T-helper 2 cell treated with Interferon-gamma antibody and Interleukin-4, amounts not matched to agents 100 ng/mL and 5 ng/mL, for 36 hours (primary cell): Measurements from ENCODE around the gene FRMD8. TPM values are rescaled to one million over a fixed set of nuclear protein-coding genes. Genes with fewer than 3 reads are reported as not detected.
"Not testable (repeated sequence)": the region's sequence is repeated elsewhere in the genome, so short reads cannot be mapped to it uniquely, and the experiment has no call there.

ENCODE experiments used
- intact Hi-C: fragments of 100-400 bp; cut with micrococcal nuclease; formaldehyde crosslinking; loops from one replicate; pipeline ENCODE4 v1.15.1; 2023
- total RNA-seq: library from RNA; stranded (reverse); gene quantifications from 2 replicates; pipeline ENCODE4 v1.2.3, GENCODE V29; 2022

The FRMD8 gene
- total RNA-seq, 1 donor from 2014 or later: 54.1 TPM

DNA sequence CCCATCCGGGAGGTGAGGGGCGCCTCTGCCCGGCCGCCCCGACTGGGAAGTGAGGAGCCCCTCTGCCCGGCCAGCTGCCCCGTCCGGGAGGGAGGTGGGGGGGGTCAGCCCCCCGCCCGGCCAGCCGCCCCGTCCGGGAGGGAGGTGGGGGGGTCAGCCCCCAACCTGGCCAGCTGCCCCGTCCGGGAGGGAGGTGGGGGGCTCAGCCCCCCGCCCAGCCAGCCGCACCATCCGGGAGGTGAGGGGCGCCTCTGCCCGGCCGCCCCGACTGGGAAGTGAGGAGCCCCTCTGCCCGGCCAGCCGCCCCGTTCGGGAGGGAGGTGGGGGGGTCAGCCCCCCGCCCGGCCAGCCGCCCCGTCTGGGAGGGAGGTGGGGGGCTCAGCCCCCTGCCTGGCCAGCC is 64.9 kb downstream of the FRMD8 start:
- intact Hi-C loops: not testable (repeated sequence)

DNA sequence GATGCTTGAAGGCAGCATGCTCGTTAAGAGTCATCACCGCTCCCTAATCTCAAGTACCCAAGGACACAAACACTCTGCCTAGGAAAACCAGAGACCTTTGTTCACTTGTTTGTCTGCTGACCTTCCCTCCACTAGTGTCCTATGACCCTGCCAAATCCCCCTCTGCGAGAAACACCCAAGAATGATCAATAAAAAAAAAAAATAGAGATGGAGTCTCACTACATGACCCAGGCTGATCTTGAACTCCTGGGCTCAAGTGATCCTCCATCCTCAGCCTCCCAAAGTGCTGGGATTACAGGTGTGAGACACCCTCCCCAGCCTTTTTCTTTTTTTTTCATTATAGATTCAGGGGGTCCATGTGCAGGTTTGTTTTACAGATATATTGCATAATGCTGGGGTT is 65.8 kb downstream of the FRMD8 start:
- intact Hi-C loops: not testable (repeated sequence)

DNA sequence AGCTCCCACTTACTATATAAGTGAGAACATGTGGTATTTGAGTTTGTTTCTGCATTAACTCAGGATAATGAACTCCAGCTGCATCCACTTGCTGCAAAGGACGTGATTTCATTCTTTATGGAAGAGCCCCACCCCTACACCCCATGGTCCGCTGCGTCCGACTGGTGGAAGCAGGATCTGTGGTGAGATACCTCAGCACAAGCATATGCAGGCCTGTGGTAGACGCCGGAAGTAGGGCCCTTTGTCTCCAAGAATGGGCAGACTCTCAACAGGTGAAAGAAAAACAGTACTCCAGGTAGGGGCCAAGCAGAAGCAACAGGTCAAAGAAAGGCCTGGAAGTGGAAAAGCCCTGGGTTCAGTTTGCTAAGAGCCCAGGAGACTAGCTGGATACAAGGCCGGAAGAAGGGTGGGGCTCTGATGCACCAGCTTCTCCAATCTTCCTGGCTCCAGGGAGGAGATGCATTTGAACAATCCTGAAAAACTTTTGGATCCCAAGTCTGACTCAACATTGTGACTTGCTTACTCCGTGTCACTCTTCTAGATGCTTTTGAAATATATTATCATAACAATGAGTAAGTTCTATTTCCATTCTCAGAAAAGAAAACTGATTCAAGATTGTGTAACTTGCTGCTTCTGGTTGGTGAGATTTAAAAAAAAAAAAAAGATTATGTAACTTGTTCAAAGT is 66.5 kb downstream of the FRMD8 start:
- intact Hi-C loops: no loop called here

- intact Hi-C loops: loop anchor here (2.0 kb wide), 1 partner anchor 22 kb away; no protein-coding TSS in a partner anchor
Observed at GRCh38 chr11:65454311-65454695, 67.9 kb downstream of the FRMD8 start.

- intact Hi-C loops: loop anchor here (2.0 kb wide), 1 partner anchor 22 kb away; no protein-coding TSS in a partner anchor
Observed at GRCh38 chr11:65454696-65455456, 68.4 kb downstream of the FRMD8 start.

DNA sequence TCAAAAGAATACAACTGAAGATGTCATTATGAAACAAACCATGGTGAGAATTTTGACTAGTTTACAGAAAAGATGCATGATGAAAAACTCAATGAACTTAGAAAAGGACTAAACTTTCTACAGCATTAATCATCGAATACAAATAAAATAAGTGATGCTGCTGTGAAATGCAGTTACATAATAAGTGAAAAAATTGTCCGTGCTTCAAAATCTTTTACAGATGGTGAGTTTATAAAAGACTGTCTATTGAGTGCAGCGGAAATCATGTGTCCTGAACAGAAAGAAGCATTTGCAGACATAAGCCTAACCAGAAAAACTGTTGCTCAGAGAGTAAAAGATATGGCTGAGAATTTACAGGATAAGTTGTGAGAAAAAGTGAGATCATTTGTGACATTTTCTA is 70.0 kb downstream of the FRMD8 start:
- intact Hi-C loops: no loop called here

DNA sequence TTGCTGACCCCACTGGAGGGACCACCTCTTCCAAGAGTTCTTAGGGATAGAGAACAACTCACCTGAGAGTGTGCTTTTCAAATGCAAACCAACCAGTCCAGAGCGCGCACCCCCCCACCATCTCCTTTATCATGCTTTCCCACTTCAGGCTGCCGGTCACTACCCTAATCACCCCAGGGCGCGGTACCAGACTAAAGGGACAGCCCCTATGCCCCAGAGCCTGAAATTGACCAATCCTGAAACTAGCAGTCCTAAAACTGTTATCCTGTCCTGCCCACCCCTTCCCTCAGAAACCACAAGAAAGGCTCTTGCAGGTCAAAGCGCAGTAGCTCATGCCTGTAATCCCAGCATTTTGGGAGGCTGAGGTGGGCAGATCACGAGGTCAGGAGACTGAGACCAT is 73.1 kb downstream of the FRMD8 start:
- intact Hi-C loops: no loop called here

Other genes with a start within 250 kb of the FRMD8 start
- gene SPDYC, start 216.4 kb upstream of the FRMD8 start, total RNA-seq: not detected in 2 replicates
- gene CAPN1, start 204.7 kb upstream of the FRMD8 start, total RNA-seq: 205 and 209 TPM in 2 replicates
- gene POLA2, start 124.7 kb upstream of the FRMD8 start, total RNA-seq: 64.5 and 69.8 TPM in 2 replicates
- gene CDC42EP2, start 71.8 kb upstream of the FRMD8 start, total RNA-seq: 1.7 and 2.8 TPM in 2 replicates
- 68.1 and 75.9 TPM in 2 replicates for gene DPF2, start 52.8 kb upstream of the FRMD8 start, total RNA-seq
- 1.1 and 1.2 TPM in 2 replicates for gene TIGD3, start 31.9 kb upstream of the FRMD8 start, total RNA-seq
- gene SLC25A45, start 4.0 kb upstream of the FRMD8 start, total RNA-seq: 25.6 and 26.3 TPM in 2 replicates
- 730 and 731 TPM in 2 replicates for gene NEAT1, start 36.2 kb downstream of the FRMD8 start, total RNA-seq
- 6,337 and 6,385 TPM in 2 replicates for gene MALAT1, start 112.4 kb downstream of the FRMD8 start, total RNA-seq
- gene SCYL1, start 138.4 kb downstream of the FRMD8 start, total RNA-seq: 63.6 and 64.6 TPM in 2 replicates
- gene LTBP3, start 171.7 kb downstream of the FRMD8 start, total RNA-seq: 62.9 and 67.3 TPM in 2 replicates
- 37.0 and 38.3 TPM in 2 replicates for gene ZNRD2, start 183.8 kb downstream of the FRMD8 start, total RNA-seq
- gene FAM89B, start 185.9 kb downstream of the FRMD8 start, total RNA-seq: 27.2 and 31.6 TPM in 2 replicates
- 81.6 and 84.3 TPM in 2 replicates for gene EHBP1L1, start 189.4 kb downstream of the FRMD8 start, total RNA-seq
- gene KCNK7, start 209.2 kb downstream of the FRMD8 start, total RNA-seq: 1.2 and 1.7 TPM in 2 replicates
- 70.4 and 71.4 TPM in 2 replicates for gene MAP3K11, start 227.6 kb downstream of the FRMD8 start, total RNA-seq
- gene PCNX3, start 229.1 kb downstream of the FRMD8 start, total RNA-seq: 46.9 and 54.8 TPM in 2 replicates